ENCODE data around the gene RTP4.

DNA sequence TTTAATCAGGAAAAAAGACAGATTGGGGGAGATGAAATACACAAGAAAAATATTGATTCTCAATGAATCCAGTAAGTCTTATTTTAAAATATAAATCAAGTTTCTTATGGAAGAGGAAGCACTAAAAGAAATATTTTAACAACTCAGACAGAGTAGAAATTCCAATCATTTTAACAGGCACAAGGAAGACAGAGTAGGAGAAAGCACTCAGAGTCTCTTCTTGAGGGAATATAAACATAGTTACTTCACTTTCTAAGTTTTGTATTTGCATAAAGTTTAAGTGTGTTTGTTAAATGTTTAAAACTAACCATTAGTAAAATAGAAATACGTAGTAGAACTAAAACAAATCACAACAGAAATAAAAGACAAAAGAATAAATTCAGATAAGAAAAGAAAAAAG lies 24.5 kb upstream of the RTP4 start:
- no peak for TF ChIP-seq POLR2AphosphoS5 (IDR thresholded peaks at IDR 0.05; ENCODE audit: borderline replicate concordance, low read depth, low read length)
- TF ChIP-seq EZH2 (IDR thresholded peaks at IDR 0.05): no peak
